22Rv1 (cell line): ENCODE data around the gene RNF168.

Experiments used
- CTCF ChIP-seq: fragments of 450-650 bp; IDR thresholded peaks from 2 replicates; pipeline ENCODE4 v1.5.1; 2017; ENCODE audit warnings: mild to moderate bottlenecking
- ZFX ChIP-seq: fragments of 450-650 bp; IDR thresholded peaks from 2 replicates; pipeline ENCODE4 v1.6.1; 2017; ENCODE audit warnings: antibody characterized with exemption, borderline replicate concordance

- TF ChIP-seq CTCF (no peak), ZFX (no peak)
Observed at GRCh38 chr3:196428041-196428440, 75.5 kb downstream of the RNF168 start.
